OCI-LY1 (cell line): ENCODE results near the gene GUCY1A2.

Experiments used
- EZH2 ChIP-seq: fragments of 200-600 bp; sonication (generic), shearing (Covaris generic); IDR thresholded peaks from 2 replicates; pipeline ENCODE4 v1.8.0; 2017; ENCODE audit warnings: borderline replicate concordance, mixed run types, mild to moderate bottlenecking, antibody characterized with exemption, low read length, moderate library complexity, mixed read lengths
- TF ChIP-seq, protein P1 (sequence below): fragments of 200-600 bp; sonication (generic), shearing (Covaris generic); IDR thresholded peaks from 2 replicates; pipeline ENCODE4 v1.5.1; 2017; ENCODE audit warnings: mild to moderate bottlenecking, antibody characterized with exemption, low read length, moderate library complexity, mixed read lengths

DNA sequence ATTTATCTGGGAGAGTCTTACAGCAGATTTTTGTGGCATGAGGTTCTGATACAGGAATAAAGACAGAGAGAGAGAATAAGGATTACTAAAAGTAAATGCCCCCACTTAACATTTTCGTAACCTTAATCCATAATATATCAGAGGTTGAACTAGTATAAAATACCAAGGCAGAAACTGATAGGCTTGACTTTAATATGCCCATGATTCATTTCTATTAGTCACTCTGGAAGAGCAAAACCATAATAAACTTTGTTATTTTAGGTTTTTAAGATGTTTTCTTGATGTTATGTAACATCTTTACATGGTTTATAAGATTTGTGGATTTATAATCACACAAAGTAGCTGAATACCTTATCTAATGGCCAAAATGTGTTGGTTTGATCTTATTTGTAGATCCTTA, 19.1 kb downstream of the GUCY1A2 start:
- TF ChIP-seq, protein P1, sequence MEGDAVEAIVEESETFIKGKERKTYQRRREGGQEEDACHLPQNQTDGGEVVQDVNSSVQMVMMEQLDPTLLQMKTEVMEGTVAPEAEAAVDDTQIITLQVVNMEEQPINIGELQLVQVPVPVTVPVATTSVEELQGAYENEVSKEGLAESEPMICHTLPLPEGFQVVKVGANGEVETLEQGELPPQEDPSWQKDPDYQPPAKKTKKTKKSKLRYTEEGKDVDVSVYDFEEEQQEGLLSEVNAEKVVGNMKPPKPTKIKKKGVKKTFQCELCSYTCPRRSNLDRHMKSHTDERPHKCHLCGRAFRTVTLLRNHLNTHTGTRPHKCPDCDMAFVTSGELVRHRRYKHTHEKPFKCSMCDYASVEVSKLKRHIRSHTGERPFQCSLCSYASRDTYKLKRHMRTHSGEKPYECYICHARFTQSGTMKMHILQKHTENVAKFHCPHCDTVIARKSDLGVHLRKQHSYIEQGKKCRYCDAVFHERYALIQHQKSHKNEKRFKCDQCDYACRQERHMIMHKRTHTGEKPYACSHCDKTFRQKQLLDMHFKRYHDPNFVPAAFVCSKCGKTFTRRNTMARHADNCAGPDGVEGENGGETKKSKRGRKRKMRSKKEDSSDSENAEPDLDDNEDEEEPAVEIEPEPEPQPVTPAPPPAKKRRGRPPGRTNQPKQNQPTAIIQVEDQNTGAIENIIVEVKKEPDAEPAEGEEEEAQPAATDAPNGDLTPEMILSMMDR: no peak
- no peak for TF ChIP-seq EZH2
